HCT116 (cell line): Measurements from ENCODE around the gene SLC66A3. TPM values are rescaled to one million over a fixed set of nuclear protein-coding genes. Genes with fewer than 3 reads are reported as not detected.

ENCODE experiments used
- ATAC-seq: fragments of 200-7000 bp; cut with Tn5 transposase; 2 replicates; pipeline ENCODE4 v1.9.1; 2020; ENCODE audit warnings: mild to moderate bottlenecking, moderate library complexity
- BruUV-seq: library from RNA; stranded (reverse); fragments of 400-500 nt; replicated peaks from 2 replicates; lab custom pipeline; 2021; lab: Mats Ljungman, UMichigan
- CTCF ChIA-PET: fragments of 300-600 bp; sonication (Branson Sonifier 250); formaldehyde crosslinking; loops from one replicate; lab custom pipeline; 2021; ENCODE audit warnings: antibody characterized with exemption; lab: Charles Lee
- POLR2A ChIA-PET: fragments of 300-600, 350-600 bp; sonication (Branson Sonifier 250); formaldehyde crosslinking; loops from one replicate; lab custom pipeline; 2021; ENCODE audit warnings: antibody characterized with exemption; lab: Charles Lee
- RAD21 ChIA-PET, 2 experiments: fragments of 300-600 bp; sonication (Branson Sonifier 250); formaldehyde crosslinking; loops; one replicate each; lab custom pipeline; 2023; ENCODE audit warnings: low total read pairs in 2 of 2; ENCODE audit not compliant: uncharacterized antibody in 2 of 2, unreplicated experiment in 2 of 2, low non-redundant PET in 1 of 2; lab: Charles Lee
- DNase-seq: peaks from one replicate; pipeline ENCODE4 v3.0.0-alpha.2; 2010; ENCODE audit warnings: low read depth, low spot score
- H2AFZ ChIP-seq: fragments of 200-600 bp; shearing (Covaris generic), sonication (generic); 2 replicates; pipeline ENCODE4 v1.6.1; 2017; ENCODE audit warnings: low read depth, mixed run types, mixed read lengths, antibody characterized with exemption, low read length; ENCODE audit not compliant: poor library complexity, severe bottlenecking
- H3K27ac ChIP-seq: 2 replicates; pipeline ENCODE4 v1.5.1; 2012; ENCODE audit warnings: low read depth, low read length
- H3K27me3 ChIP-seq: fragments of 200-600 bp; sonication (generic); 2 replicates; pipeline ENCODE4 v1.6.1; 2016; ENCODE audit warnings: mixed run types, low read length, mixed read lengths; ENCODE audit not compliant: insufficient read depth
- H3K36me3 ChIP-seq, 2 experiments: fragments of 200-500 bp in 1 of 2; fragments of 200-600 bp in 1 of 2; sonication (Bioruptor generic) in 1 of 2; sonication (generic) in 1 of 2; 2 replicates each; pipeline versions ENCODE4 v1.5.1 to v1.6.1; 2014 to 2016; ENCODE audit warnings: low read length in 2 of 2, inconsistent platforms in 1 of 2, mixed read lengths in 1 of 2, mixed run types in 1 of 2; ENCODE audit not compliant: insufficient read depth in 2 of 2, control insufficient read depth in 1 of 2
- H3K4me1 ChIP-seq, 2 experiments: fragments of 200-600 bp in 1 of 2; sonication (generic) in 1 of 2; 2 replicates each; pipeline versions ENCODE4 v1.5.1 to v1.6.1; 2012 to 2017; ENCODE audit warnings: low read length in 2 of 2, inconsistent platforms in 1 of 2, mild to moderate bottlenecking in 1 of 2, mixed read lengths in 1 of 2, mixed run types in 1 of 2, moderate library complexity in 1 of 2; ENCODE audit not compliant: insufficient read depth in 2 of 2, control insufficient read depth in 1 of 2
- H3K4me2 ChIP-seq: fragments of 200-600 bp; sonication (generic); 2 replicates; pipeline ENCODE4 v1.6.1; 2017; ENCODE audit warnings: mixed run types, low read length, mixed read lengths
- H3K4me3 ChIP-seq, 2 experiments: fragments of 200-600 bp in 1 of 2; sonication (generic) in 1 of 2; replicated peaks in 1 of 2; 2 replicates each; pipeline ENCODE4 v1.5.1; 2011 to 2016; ENCODE audit warnings: low read length in 2 of 2, control low read depth in 1 of 2, low read depth in 1 of 2, mild to moderate bottlenecking in 1 of 2, mixed read lengths in 1 of 2, mixed run types in 1 of 2
- H3K79me2 ChIP-seq: fragments of 200-600 bp; sonication (generic); 2 replicates; pipeline ENCODE4 v1.6.1; 2017; ENCODE audit warnings: mild to moderate bottlenecking, mixed run types, low read length, moderate library complexity, mixed read lengths; ENCODE audit not compliant: insufficient read depth
- H3K9ac ChIP-seq: fragments of 200-600 bp; sonication (generic); 2 replicates; pipeline ENCODE4 v1.6.1; 2016; ENCODE audit warnings: low read length, mixed read lengths
- H3K9me2 ChIP-seq: fragments of 200-600 bp; sonication (generic), shearing (Covaris generic); 2 replicates; pipeline ENCODE4 v1.6.1; 2017; ENCODE audit warnings: mixed run types, mild to moderate bottlenecking, moderate library complexity; ENCODE audit not compliant: insufficient read depth
- H3K9me3 ChIP-seq, 2 experiments: fragments of 200-500 bp in 1 of 2; fragments of 200-600 bp in 1 of 2; sonication (Bioruptor generic) in 1 of 2; sonication (generic) in 1 of 2; 2 replicates each; pipeline ENCODE4 v1.6.1; 2014 to 2017; ENCODE audit warnings: low read length in 2 of 2, mixed read lengths in 2 of 2, inconsistent platforms in 1 of 2, low read depth in 1 of 2, mild to moderate bottlenecking in 1 of 2, mixed run types in 1 of 2, moderate library complexity in 1 of 2; ENCODE audit not compliant: control insufficient read depth in 1 of 2, insufficient read depth in 1 of 2
- H4K20me1 ChIP-seq: fragments of 200-600 bp; sonication (generic), shearing (Covaris generic); 2 replicates; pipeline ENCODE4 v1.6.1; 2017; ENCODE audit warnings: mixed run types, mild to moderate bottlenecking, moderate library complexity; ENCODE audit not compliant: insufficient read depth
- CEBPB ChIP-seq: IDR thresholded peaks from 2 replicates; pipeline ENCODE4 v1.6.1; 2012; ENCODE audit warnings: low read depth
- CTCF ChIP-seq, 3 experiments: fragments of 200-600 bp in 1 of 3; sonication (generic) in 1 of 3; IDR thresholded peaks in 2 of 3; conservative IDR thresholded peaks in 1 of 3; 2 replicates each; pipeline ENCODE4 v1.5.1; 2012 to 2017; ENCODE audit warnings: low read depth in 2 of 3, low read length in 2 of 3, antibody characterized with exemption in 1 of 3, borderline replicate concordance in 1 of 3, control low read depth in 1 of 3, mild to moderate bottlenecking in 1 of 3, mixed read lengths in 1 of 3, mixed run types in 1 of 3, moderate library complexity in 1 of 3; ENCODE audit not compliant: insufficient read depth in 1 of 3
- EGR1 ChIP-seq: IDR thresholded peaks from 2 replicates; pipeline ENCODE4 v1.6.1; 2012; ENCODE audit warnings: low read depth
- ELF1 ChIP-seq: IDR thresholded peaks from 2 replicates; pipeline ENCODE4 v1.6.1; 2012; ENCODE audit warnings: low read depth, borderline replicate concordance
- EZH2phosphoT487 ChIP-seq: fragments of 200-600 bp; IDR thresholded peaks from 2 replicates; pipeline ENCODE4 v1.6.1; 2018; ENCODE audit warnings: antibody characterized with exemption, borderline replicate concordance
- JUND ChIP-seq: IDR thresholded peaks from 2 replicates; pipeline ENCODE4 v1.6.1; 2012
- POLR2A ChIP-seq: IDR thresholded peaks from 2 replicates; pipeline ENCODE4 v1.7.0; 2011; ENCODE audit warnings: borderline replicate concordance; ENCODE audit not compliant: insufficient read depth, insufficient read length; ENCODE audit errors: extremely low read depth
- RAD21 ChIP-seq: IDR thresholded peaks from 2 replicates; pipeline ENCODE4 v1.6.1; 2012; ENCODE audit warnings: low read depth, mild to moderate bottlenecking
- SIN3A ChIP-seq: IDR thresholded peaks from 2 replicates; pipeline ENCODE4 v1.6.1; 2012; ENCODE audit warnings: low read depth
- SP1 ChIP-seq: IDR thresholded peaks from 2 replicates; pipeline ENCODE4 v1.6.1; 2012; ENCODE audit warnings: low read depth
- YY1 ChIP-seq: IDR thresholded peaks from 2 replicates; pipeline ENCODE4 v1.6.1; 2011; ENCODE audit warnings: low read length, low read depth, moderate library complexity, mild to moderate bottlenecking; ENCODE audit not compliant: insufficient replicate concordance; ENCODE audit errors: extremely low read depth
- ZFX ChIP-seq: fragments of 450-650 bp; IDR thresholded peaks from 2 replicates; pipeline ENCODE4 v1.6.1; 2017
- ZNF274 ChIP-seq: fragments of 200-500 bp; sonication (Bioruptor generic); IDR thresholded peaks from 2 replicates; pipeline ENCODE4 v1.6.1; 2014; ENCODE audit warnings: mild to moderate bottlenecking, low read depth, low read length, inconsistent platforms
- intact Hi-C: fragments of 100-400 bp; cut with micrococcal nuclease; formaldehyde crosslinking; loops from 2 replicates; pipeline ENCODE4 v1.10.0; 2022
- total RNA-seq: library from RNA; stranded (reverse); gene quantifications from one replicate; pipeline ENCODE4 v1.2.1, GENCODE V29; 2021; ENCODE audit not compliant: unreplicated experiment
- TF ChIP-seq, protein P1 (sequence below): IDR thresholded peaks from 2 replicates; pipeline ENCODE4 v1.6.1; 2012

The SLC66A3 gene
- total RNA-seq, 1 experiment from 2014 or later = 15.9 TPM

DNA sequence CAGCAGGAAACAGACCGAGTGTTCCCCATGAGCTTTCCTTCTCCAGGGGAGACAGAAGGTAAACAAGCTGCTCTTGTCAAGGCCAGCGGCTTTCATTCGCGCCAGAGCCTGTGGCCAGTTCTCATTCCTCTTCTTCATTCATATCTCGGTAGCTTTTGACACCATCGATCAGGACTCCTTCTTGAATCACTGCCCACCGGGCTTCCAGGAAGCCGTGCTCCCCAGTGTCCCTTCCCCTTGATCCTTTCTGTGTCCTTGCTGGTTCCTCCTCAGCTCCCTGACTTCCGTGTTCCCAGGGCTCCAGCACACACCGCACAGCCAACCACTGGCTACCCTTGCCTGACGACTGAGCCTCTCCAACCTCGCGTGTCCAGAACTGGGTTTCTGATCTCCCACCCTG, 14.1 kb downstream of the SLC66A3 start:
- CTCF ChIA-PET = no interaction called here
- ATAC-seq = no peak

More for the DNA sequence above, 14.1 kb downstream of the SLC66A3 start:
- H3K4me1 ChIP-seq = no peaks in the 10 kb centered on the region
- no peaks in the 10 kb centered on the region for H3K79me2 ChIP-seq
- TF ChIP-seq EZH2phosphoT487 (no peak), RAD21 (no peak), ELF1 (no peak), CTCF (IDR thresholded peaks at IDR 0.05 in 2 of 3, conservative IDR thresholded peaks at IDR 0.05 in 1 of 3; ENCODE audit: borderline replicate concordance in 1 of 3, insufficient read depth in 1 of 3, low read depth in 2 of 3, low read length in 2 of 3) (no peak), SP1 (no peak), POLR2A (no peak), ZFX (no peak), ZNF274 (no peak), JUND (no peak), CEBPB (no peak), YY1 (no peak), SIN3A (no peak), EGR1 (no peak)
- TF ChIP-seq, protein P1, sequence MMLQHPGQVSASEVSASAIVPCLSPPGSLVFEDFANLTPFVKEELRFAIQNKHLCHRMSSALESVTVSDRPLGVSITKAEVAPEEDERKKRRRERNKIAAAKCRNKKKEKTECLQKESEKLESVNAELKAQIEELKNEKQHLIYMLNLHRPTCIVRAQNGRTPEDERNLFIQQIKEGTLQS = no peak
- no peaks in the 10 kb centered on the region for H3K27me3 ChIP-seq
- no peaks in the 10 kb centered on the region for H3K9me3 ChIP-seq
- no peaks in the 10 kb centered on the region for H4K20me1 ChIP-seq
- no peak overlapping the region for H3K27ac ChIP-seq
- intact Hi-C loops = no loop called here
- ChIA-PET RAD21 (no interaction called here), POLR2A (no interaction called here)
- no peak for DNase-seq
- no TSS peak for BruUV-seq
- no peaks in the 10 kb centered on the region for H3K9me2 ChIP-seq
- no peak overlapping the region for H3K4me2 ChIP-seq
- H2AFZ ChIP-seq = no peak overlapping the region
- no peaks in the 10 kb centered on the region for H3K36me3 ChIP-seq
- no peak overlapping the region for H3K4me3 ChIP-seq
- H3K9ac ChIP-seq = no peak overlapping the region
